HEK293 (cell line): ENCODE results near the gene ZNF772.
A peak's percentile ranks its signal among the peaks of the same experiment; 100 is the strongest.

ENCODE experiments used
- CTCF ChIA-PET: fragments of 350-600 bp; formaldehyde crosslinking; extraction: SDS; loops from one replicate; lab custom pipeline; 2021; ENCODE audit warnings: antibody characterized with exemption; lab: Yijun Ruan, JAX
- POLR2A ChIA-PET: fragments of 300-600 bp; formaldehyde crosslinking; extraction: SDS; loops from one replicate; lab custom pipeline; 2020; ENCODE audit warnings: antibody characterized with exemption, inconsistent platforms; lab: Yijun Ruan, JAX
- H3K27ac ChIP-seq: fragments of 200-500 bp; sonication (Bioruptor generic); 2 replicates; pipeline ENCODE4 v1.5.1; 2014; ENCODE audit warnings: low read depth, low read length, control low read depth, inconsistent platforms; ENCODE audit errors: extremely low read depth
- H3K36me3 ChIP-seq, 2 experiments: fragments of 200-500 bp in 1 of 2; sonication (Bioruptor generic) in 1 of 2; 1 replicate in 1 of 2; 2 replicates in 1 of 2; pipeline ENCODE4 v1.5.1; 2014 to 2017; ENCODE audit warnings: inconsistent platforms in 2 of 2, low read length in 2 of 2; ENCODE audit not compliant: control insufficient read depth in 2 of 2, insufficient read depth in 1 of 2
- H3K4me1 ChIP-seq: fragments of 200-500 bp; sonication (Bioruptor generic); 2 replicates; pipeline ENCODE4 v1.5.1; 2014; ENCODE audit warnings: mild to moderate bottlenecking, low read length, inconsistent platforms; ENCODE audit not compliant: control insufficient read depth, insufficient read depth
- H3K4me3 ChIP-seq: 2 replicates; pipeline ENCODE4 v1.5.1; 2011; ENCODE audit warnings: low read depth, mild to moderate bottlenecking, control low read depth, low read length, moderate library complexity
- H3K9me3 ChIP-seq: fragments of 200-500 bp; sonication (Bioruptor generic); 2 replicates; pipeline ENCODE4 v1.5.1; 2014; ENCODE audit warnings: low read depth, low read length, inconsistent platforms; ENCODE audit not compliant: control insufficient read depth, insufficient read depth
- GLI2 ChIP-seq: fragments of 450-650 bp; formaldehyde crosslinking; IDR thresholded peaks from 2 replicates; pipeline ENCODE4; 2017; ENCODE audit warnings: missing biosample characterization, missing genetic modification characterization, low read depth, borderline replicate concordance
- SETDB1 ChIP-seq: IDR thresholded peaks from one replicate; pipeline ENCODE4 v1.6.1; 2017; ENCODE audit warnings: mild to moderate bottlenecking, low read length, moderate library complexity, mixed read lengths; ENCODE audit not compliant: insufficient read length
- TRIM28 ChIP-seq: IDR thresholded peaks from 2 replicates; pipeline ENCODE4 v1.6.1; 2011; ENCODE audit warnings: low read length, control low read depth, borderline replicate concordance
- ZBTB17 ChIP-seq: fragments of 450-650 bp; formaldehyde crosslinking; IDR thresholded peaks from 2 replicates; pipeline ENCODE4 v1.5.1; 2016; ENCODE audit warnings: missing biosample characterization, missing genetic modification characterization
- ZFP41 ChIP-seq: fragments of 450-650 bp; formaldehyde crosslinking; IDR thresholded peaks from 2 replicates; pipeline ENCODE4 v1.5.1; 2016; ENCODE audit warnings: missing biosample characterization, missing genetic modification characterization, borderline replicate concordance
- ZNF112 ChIP-seq: fragments of 450-650 bp; formaldehyde crosslinking; IDR thresholded peaks from 2 replicates; pipeline ENCODE4 v1.5.0; 2017; ENCODE audit warnings: missing biosample characterization, missing genetic modification characterization
- ZNF354C ChIP-seq: fragments of 450-650 bp; formaldehyde crosslinking; IDR thresholded peaks from 2 replicates; pipeline ENCODE4 v1.5.1; 2016; ENCODE audit warnings: missing biosample characterization, missing genetic modification characterization, low read depth, borderline replicate concordance
- ZNF404 ChIP-seq: fragments of 450-650 bp; formaldehyde crosslinking; IDR thresholded peaks from 2 replicates; pipeline ENCODE4 v1.5.1; 2017; ENCODE audit warnings: missing biosample characterization, missing genetic modification characterization
- ZNF426 ChIP-seq: fragments of 450-650 bp; formaldehyde crosslinking; IDR thresholded peaks from 2 replicates; pipeline ENCODE4 v1.5.1; 2017; ENCODE audit warnings: missing biosample characterization, missing genetic modification characterization, mild to moderate bottlenecking, inconsistent platforms, moderate library complexity
- ZNF530 ChIP-seq: fragments of 450-650 bp; formaldehyde crosslinking; IDR thresholded peaks from 2 replicates; pipeline ENCODE4 v1.5.1; 2016; ENCODE audit warnings: low read depth, missing biosample characterization, missing genetic modification characterization
- ZNF548 ChIP-seq: fragments of 450-650 bp; formaldehyde crosslinking; IDR thresholded peaks from 2 replicates; pipeline ENCODE4 v1.5.1; 2016; ENCODE audit warnings: missing biosample characterization, missing genetic modification characterization
- ZNF596 ChIP-seq: fragments of 450-650 bp; IDR thresholded peaks from 2 replicates; pipeline ENCODE4 v1.5.0; 2018; ENCODE audit warnings: missing biosample characterization, mild to moderate bottlenecking, missing genetic modification characterization, moderate library complexity
- ZNF600 ChIP-seq: fragments of 450-650 bp; formaldehyde crosslinking; IDR thresholded peaks from 2 replicates; pipeline ENCODE4 v1.5.1; 2016; ENCODE audit warnings: missing biosample characterization, missing genetic modification characterization
- ZNF626 ChIP-seq: fragments of 450-650 bp; sonication (Bioruptor Pico); formaldehyde crosslinking; IDR thresholded peaks from 2 replicates; pipeline ENCODE4 v1.5.1; 2018; ENCODE audit warnings: missing biosample characterization, missing genetic modification characterization, inconsistent platforms
- ZNF701 ChIP-seq: fragments of 450-650 bp; formaldehyde crosslinking; IDR thresholded peaks from 2 replicates; pipeline ENCODE4 v1.5.1; 2016; ENCODE audit warnings: missing biosample characterization, missing genetic modification characterization
- ZNF785 ChIP-seq: fragments of 450-650 bp; formaldehyde crosslinking; IDR thresholded peaks from 2 replicates; pipeline ENCODE4 v1.5.1; 2016; ENCODE audit warnings: missing biosample characterization, missing genetic modification characterization
- ZNF837 ChIP-seq: fragments of 450-650 bp; formaldehyde crosslinking; IDR thresholded peaks from 2 replicates; pipeline ENCODE4 v1.5.1; 2016; ENCODE audit warnings: missing biosample characterization, missing genetic modification characterization
- TF ChIP-seq, protein P1 (sequence below): fragments of 450-650 bp; formaldehyde crosslinking; IDR thresholded peaks from 2 replicates; pipeline ENCODE4 v1.5.1; 2016; ENCODE audit warnings: missing biosample characterization, missing genetic modification characterization
- TF ChIP-seq, protein P2 (sequence below): fragments of 450-650 bp; formaldehyde crosslinking; IDR thresholded peaks from 2 replicates; pipeline ENCODE4 v1.5.1; 2016; ENCODE audit warnings: missing biosample characterization, missing genetic modification characterization
- TF ChIP-seq, protein P3 (sequence below): fragments of 450-650 bp; formaldehyde crosslinking; IDR thresholded peaks from 2 replicates; pipeline ENCODE4 v1.5.1; 2016; ENCODE audit warnings: missing biosample characterization, missing genetic modification characterization
- TF ChIP-seq, protein P4 (sequence below): fragments of 450-650 bp; formaldehyde crosslinking; conservative IDR thresholded peaks from 2 replicates; pipeline ENCODE4 v1.5.1; 2016; ENCODE audit warnings: low read depth, missing biosample characterization, missing genetic modification characterization
- TF ChIP-seq, protein P5 (sequence below): fragments of 450-650 bp; formaldehyde crosslinking; IDR thresholded peaks from 2 replicates; pipeline ENCODE4; 2016; ENCODE audit warnings: missing biosample characterization, missing genetic modification characterization

Gene ZNF772

DNA sequence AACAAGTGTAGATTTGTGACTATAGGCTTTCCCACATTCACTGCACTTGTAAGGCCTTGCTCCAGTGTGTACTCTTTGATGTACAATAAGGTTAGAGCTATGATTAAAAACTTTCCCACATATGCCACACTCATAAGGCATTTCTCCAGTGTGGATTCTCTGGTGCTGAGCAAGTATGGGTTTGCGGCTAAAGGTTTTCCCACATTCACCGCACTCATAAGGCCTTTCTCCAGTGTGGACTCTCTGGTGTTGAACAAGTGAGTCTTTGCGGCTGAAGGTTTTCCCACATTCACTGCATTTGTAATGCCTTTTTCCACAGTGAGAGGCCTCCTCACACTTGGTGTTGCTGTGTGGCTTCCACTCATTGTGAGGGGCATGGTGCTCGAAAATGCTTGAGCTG is 3.7 kb downstream of the ZNF772 start:
- TF ChIP-seq, protein P1, sequence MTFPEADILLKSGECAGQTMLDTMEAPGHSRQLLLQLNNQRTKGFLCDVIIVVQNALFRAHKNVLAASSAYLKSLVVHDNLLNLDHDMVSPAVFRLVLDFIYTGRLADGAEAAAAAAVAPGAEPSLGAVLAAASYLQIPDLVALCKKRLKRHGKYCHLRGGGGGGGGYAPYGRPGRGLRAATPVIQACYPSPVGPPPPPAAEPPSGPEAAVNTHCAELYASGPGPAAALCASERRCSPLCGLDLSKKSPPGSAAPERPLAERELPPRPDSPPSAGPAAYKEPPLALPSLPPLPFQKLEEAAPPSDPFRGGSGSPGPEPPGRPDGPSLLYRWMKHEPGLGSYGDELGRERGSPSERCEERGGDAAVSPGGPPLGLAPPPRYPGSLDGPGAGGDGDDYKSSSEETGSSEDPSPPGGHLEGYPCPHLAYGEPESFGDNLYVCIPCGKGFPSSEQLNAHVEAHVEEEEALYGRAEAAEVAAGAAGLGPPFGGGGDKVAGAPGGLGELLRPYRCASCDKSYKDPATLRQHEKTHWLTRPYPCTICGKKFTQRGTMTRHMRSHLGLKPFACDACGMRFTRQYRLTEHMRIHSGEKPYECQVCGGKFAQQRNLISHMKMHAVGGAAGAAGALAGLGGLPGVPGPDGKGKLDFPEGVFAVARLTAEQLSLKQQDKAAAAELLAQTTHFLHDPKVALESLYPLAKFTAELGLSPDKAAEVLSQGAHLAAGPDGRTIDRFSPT (tag by site-specific recombination) = no peak
- TF ChIP-seq ZNF530 (tag by site-specific recombination) (no peak), ZNF426 (tag by site-specific recombination) (no peak), ZNF626 (tag by site-specific recombination) (0 out of 2 replicates have a peak, but pooled peaks have one; percentile 28), TRIM28 (peak; percentile 96; the same call in 1 of the 2 replicates), SETDB1 (peak; percentile 99)
- Histone ChIP-seq H3K4me1 (no peaks in the 10 kb centered on the region; the same call in 1 of the 2 replicates), H3K9me3 (peaks cover 14% of the 10 kb centered on the region), H3K27ac (no peak overlapping the region), H3K36me3 (peaks cover 5 to 59% of the 10 kb centered on the region in 2 experiments; a peak in 2 of 3 replicates), H3K4me3 (no peak overlapping the region)
- CTCF ChIA-PET = no interaction called here
- POLR2A ChIA-PET = no interaction called here

DNA sequence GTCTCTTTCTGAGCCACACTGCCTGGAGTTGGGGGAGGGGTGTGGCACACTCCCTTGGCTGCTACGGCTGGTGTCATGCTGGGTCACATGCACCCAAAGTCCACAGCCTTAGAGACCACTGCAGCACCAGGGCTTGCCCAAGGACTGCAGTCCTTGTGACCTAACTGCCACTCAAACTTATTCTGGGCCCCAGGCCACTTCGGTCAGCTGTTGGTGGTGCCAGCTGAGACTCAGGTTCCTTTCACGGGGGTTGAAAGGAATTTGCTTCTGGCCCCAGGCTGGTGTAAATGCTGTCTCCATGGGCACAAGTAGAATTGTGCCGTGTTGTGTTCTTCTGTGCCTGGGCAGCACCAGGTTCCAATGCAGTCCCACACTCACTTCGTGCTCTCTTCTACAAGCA is 10.9 kb downstream of the ZNF772 start:
- no peak overlapping the region for H3K27ac ChIP-seq
- no peak overlapping the region for H3K4me3 ChIP-seq
- CTCF ChIA-PET = interaction anchor here (1.3 kb wide), 1 partner anchor 11 kb away, joined by 3 read pairs; the partner anchor contains the start of gene ZNF772
- no peaks in the 10 kb centered on the region for H3K4me1 ChIP-seq
- POLR2A ChIA-PET = no interaction called here
- peaks cover 0 to 21% of the 10 kb centered on the region in 2 experiments; a peak in 2 of 3 replicates for H3K36me3 ChIP-seq
- H3K9me3 ChIP-seq = peaks cover 19% of the 10 kb centered on the region
- TF ChIP-seq GLI2 (no peak), ZNF785 (tag by site-specific recombination) (no peak), ZNF112 (tag by site-specific recombination) (no peak), ZNF837 (tag by site-specific recombination) (no peak), ZNF548 (tag by site-specific recombination) (no peak), ZNF600 (tag by site-specific recombination) (no peak), ZNF596 (tag by site-specific recombination) (no peak), ZNF354C (tag by site-specific recombination) (no peak), ZFP41 (no peak), ZNF701 (tag by site-specific recombination) (no peak), ZNF404 (no peak), ZBTB17 (tag by site-specific recombination) (no peak), TRIM28 (no peak)
- TF ChIP-seq, protein P2, sequence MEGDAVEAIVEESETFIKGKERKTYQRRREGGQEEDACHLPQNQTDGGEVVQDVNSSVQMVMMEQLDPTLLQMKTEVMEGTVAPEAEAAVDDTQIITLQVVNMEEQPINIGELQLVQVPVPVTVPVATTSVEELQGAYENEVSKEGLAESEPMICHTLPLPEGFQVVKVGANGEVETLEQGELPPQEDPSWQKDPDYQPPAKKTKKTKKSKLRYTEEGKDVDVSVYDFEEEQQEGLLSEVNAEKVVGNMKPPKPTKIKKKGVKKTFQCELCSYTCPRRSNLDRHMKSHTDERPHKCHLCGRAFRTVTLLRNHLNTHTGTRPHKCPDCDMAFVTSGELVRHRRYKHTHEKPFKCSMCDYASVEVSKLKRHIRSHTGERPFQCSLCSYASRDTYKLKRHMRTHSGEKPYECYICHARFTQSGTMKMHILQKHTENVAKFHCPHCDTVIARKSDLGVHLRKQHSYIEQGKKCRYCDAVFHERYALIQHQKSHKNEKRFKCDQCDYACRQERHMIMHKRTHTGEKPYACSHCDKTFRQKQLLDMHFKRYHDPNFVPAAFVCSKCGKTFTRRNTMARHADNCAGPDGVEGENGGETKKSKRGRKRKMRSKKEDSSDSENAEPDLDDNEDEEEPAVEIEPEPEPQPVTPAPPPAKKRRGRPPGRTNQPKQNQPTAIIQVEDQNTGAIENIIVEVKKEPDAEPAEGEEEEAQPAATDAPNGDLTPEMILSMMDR = no peak
- TF ChIP-seq, protein P3, sequence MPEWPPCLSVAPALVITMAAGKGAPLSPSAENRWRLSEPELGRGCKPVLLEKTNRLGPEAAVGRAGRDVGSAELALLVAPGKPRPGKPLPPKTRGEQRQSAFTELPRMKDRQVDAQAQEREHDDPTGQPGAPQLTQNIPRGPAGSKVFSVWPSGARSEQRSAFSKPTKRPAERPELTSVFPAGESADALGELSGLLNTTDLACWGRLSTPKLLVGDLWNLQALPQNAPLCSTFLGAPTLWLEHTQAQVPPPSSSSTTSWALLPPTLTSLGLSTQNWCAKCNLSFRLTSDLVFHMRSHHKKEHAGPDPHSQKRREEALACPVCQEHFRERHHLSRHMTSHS (tag by site-specific recombination) = no peak
- TF ChIP-seq, protein P4, sequence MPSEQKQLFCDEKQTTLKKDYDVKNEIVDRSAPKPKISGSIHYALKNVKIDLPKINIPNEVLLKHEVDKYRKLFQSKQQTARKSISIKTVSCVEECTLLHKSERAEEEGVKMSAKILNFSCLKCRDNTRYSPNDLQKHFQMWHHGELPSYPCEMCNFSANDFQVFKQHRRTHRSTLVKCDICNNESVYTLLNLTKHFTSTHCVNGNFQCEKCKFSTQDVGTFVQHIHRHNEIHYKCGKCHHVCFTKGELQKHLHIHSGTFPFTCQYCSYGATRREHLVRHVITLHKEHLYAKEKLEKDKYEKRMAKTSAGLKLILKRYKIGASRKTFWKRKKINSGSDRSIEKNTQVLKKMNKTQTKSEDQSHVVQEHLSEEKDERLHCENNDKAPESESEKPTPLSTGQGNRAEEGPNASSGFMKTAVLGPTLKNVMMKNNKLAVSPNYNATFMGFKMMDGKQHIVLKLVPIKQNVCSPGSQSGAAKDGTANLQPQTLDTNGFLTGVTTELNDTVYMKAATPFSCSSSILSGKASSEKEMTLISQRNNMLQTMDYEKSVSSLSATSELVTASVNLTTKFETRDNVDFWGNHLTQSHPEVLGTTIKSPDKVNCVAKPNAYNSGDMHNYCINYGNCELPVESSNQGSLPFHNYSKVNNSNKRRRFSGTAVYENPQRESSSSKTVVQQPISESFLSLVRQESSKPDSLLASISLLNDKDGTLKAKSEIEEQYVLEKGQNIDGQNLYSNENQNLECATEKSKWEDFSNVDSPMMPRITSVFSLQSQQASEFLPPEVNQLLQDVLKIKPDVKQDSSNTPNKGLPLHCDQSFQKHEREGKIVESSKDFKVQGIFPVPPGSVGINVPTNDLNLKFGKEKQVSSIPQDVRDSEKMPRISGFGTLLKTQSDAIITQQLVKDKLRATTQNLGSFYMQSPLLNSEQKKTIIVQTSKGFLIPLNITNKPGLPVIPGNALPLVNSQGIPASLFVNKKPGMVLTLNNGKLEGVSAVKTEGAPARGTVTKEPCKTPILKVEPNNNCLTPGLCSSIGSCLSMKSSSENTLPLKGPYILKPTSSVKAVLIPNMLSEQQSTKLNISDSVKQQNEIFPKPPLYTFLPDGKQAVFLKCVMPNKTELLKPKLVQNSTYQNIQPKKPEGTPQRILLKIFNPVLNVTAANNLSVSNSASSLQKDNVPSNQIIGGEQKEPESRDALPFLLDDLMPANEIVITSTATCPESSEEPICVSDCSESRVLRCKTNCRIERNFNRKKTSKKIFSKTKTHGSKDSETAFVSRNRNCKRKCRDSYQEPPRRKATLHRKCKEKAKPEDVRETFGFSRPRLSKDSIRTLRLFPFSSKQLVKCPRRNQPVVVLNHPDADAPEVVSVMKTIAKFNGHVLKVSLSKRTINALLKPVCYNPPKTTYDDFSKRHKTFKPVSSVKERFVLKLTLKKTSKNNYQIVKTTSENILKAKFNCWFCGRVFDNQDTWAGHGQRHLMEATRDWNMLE (tag by site-specific recombination) = no peak
- TF ChIP-seq, protein P5, sequence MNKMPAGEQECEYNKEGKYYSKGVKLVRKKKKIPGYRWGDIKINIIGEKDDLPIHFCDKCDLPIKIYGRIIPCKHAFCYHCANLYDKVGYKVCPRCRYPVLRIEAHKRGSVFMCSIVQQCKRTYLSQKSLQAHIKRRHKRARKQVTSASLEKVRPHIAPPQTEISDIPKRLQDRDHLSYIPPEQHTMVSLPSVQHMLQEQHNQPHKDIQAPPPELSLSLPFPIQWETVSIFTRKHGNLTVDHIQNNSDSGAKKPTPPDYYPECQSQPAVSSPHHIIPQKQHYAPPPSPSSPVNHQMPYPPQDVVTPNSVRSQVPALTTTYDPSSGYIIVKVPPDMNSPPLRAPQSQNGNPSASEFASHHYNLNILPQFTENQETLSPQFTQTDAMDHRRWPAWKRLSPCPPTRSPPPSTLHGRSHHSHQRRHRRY (tag by site-specific recombination) = no peak
